NCI-H187 treated with DMSO at 0.1 percent for 48 hours (cell line): ENCODE results near the gene MAGEA2B.
"Not testable (repeated sequence)": the region's sequence is repeated elsewhere in the genome, so short reads cannot be mapped to it uniquely, and the experiment has no call there.

Source experiments
- DNase-seq: peaks from one replicate; lab custom pipeline; 2025; lab: John Stamatoyannopoulos, UW

MAGEA2B gene

GRCh38 chrX:152758918-152759317 is 44.5 kb downstream of the MAGEA2B start, which contains the start of gene CSAG3:
Gene CSAG3 (plus strand): TSS chrX:152759218.
- not testable (repeated sequence) for DNase-seq

GRCh38 chrX:152759544-152759943 is 45.1 kb downstream of the MAGEA2B start:
- DNase-seq, result not testable (repeated sequence)

DNA sequence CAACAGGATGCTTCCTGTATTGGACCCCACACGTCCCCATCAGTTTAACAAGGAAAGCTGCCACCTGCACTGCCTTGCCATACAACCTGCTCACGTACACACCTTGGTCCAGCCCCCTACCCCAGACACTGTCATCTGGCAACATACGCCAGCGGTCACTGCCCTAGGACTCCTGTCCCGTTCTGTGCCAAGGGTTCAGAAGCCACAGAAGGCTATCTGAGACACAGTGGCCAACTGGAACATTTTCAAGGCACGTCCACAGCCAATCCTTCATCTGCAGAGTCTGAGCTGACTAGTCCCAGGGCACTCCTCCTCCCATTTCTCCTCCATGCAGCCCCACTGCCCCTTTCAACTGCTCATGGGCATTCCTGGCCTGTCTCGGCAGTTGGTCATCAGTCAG is 47.2 kb downstream of the MAGEA2B start:
- DNase-seq, result not testable (repeated sequence)

- not testable (repeated sequence) for DNase-seq
Measured at GRCh38 chrX:152766562-152766961, 52.1 kb downstream of the MAGEA2B start.
